HepG2 (cell line): ENCODE results near the gene ZMYND19.

Experiments used
- CEBPB ChIP-seq: IDR thresholded peaks from 2 replicates; pipeline ENCODE4 v1.6.1; 2011; ENCODE audit warnings: low read depth, low read length, improper control_type of control experiment, borderline replicate concordance
- MAFK ChIP-seq, 2 experiments: IDR thresholded peaks in 1 of 2; conservative IDR thresholded peaks in 1 of 2; 2 replicates each; pipeline ENCODE4 v1.6.1; 2011; ENCODE audit warnings: improper control_type of control experiment in 2 of 2, low read length in 2 of 2
- PCBP2 ChIP-seq: fragments of 200-400 bp; formaldehyde crosslinking; optimal IDR thresholded peaks from 2 replicates; pipeline ENCODE3; 2018; ENCODE audit warnings: low read length, low read depth; ENCODE audit not compliant: poor library complexity, severe bottlenecking
- SMARCE1 ChIP-seq: fragments of 450-650 bp; IDR thresholded peaks from 2 replicates; pipeline ENCODE4 v1.6.1; 2017; ENCODE audit warnings: borderline replicate concordance
- ZNF703 ChIP-seq: sonication (generic); formaldehyde crosslinking; IDR thresholded peaks from 2 replicates; pipeline ENCODE4 v1.5.1; 2020; ENCODE audit warnings: missing genetic modification reagents, mild to moderate bottlenecking, moderate library complexity, borderline replicate concordance
- TF ChIP-seq, protein P1 (sequence below): fragments of 450-650 bp; IDR thresholded peaks from 2 replicates; pipeline ENCODE4 v1.6.1; 2016

DNA sequence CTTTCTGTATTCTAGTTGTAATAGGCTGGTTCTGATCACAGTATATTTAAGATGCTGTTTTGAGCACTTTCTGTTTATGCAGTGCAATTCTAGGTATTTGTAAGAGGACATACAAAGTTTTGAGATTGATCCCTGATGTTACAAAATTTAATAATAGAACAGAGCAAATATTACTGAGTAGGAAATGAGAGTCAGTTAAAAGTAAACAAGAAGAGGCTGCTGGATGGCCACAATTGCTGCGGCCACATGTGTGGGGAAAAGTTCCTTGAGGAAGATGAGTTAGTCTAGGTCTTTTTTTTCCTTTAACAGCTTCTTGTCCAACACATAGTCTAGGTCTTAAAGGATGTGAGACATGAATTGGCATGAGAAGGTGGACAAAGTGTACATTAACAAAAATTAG, 39.8 kb upstream of the ZMYND19 start:
- TF ChIP-seq MAFK (conservative IDR thresholded peaks at IDR 0.05 in 1 of 2, IDR thresholded peaks at IDR 0.05 in 1 of 2; ENCODE audit: low read length in 2 of 2) = no peak
- no peak for TF ChIP-seq PCBP2
- no peak for TF ChIP-seq CEBPB
- TF ChIP-seq, protein P1, sequence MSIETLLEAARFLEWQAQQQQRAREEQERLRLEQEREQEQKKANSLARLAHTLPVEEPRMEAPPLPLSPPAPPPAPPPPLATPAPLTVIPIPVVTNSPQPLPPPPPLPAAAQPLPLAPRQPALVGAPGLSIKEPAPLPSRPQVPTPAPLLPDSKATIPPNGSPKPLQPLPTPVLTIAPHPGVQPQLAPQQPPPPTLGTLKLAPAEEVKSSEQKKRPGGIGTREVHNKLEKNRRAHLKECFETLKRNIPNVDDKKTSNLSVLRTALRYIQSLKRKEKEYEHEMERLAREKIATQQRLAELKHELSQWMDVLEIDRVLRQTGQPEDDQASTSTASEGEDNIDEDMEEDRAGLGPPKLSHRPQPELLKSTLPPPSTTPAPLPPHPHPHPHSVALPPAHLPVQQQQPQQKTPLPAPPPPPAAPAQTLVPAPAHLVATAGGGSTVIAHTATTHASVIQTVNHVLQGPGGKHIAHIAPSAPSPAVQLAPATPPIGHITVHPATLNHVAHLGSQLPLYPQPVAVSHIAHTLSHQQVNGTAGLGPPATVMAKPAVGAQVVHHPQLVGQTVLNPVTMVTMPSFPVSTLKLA = no peak
- TF ChIP-seq ZNF703 (CRISPR knock-in tag) = no peak
- no peak for TF ChIP-seq SMARCE1
